Bronchial epithelial cell (primary cell): ENCODE results near the gene OLFML2A. TPM values are rescaled to one million over a fixed set of nuclear protein-coding genes. Genes with fewer than 3 reads are reported as not detected.

ENCODE experiments used
- DNase-seq: peaks from one replicate; pipeline ENCODE4 v3.0.0-alpha.2; 2010; ENCODE audit warnings: low read depth
- FAIRE-seq: peaks from 2 replicates; lab custom pipeline; 2011; peaks lifted over from hg19 to GRCh38; lab: Jason Lieb, UNC
- H3K27me3 ChIP-seq: 2 replicates; pipeline ENCODE4 v1.5.1; 2011; ENCODE audit warnings: low read length; ENCODE audit not compliant: control insufficient read depth, insufficient read depth
- H3K36me3 ChIP-seq: 2 replicates; pipeline ENCODE4 v1.5.1; 2011; ENCODE audit warnings: low read length; ENCODE audit not compliant: control insufficient read depth, insufficient read depth
- H3K4me3 ChIP-seq: 2 replicates; pipeline ENCODE4 v1.5.1; 2011; ENCODE audit warnings: mild to moderate bottlenecking, low read depth, low read length, control low read depth
- total RNA-seq: library from RNA; depleted of rRNA; stranded (reverse); fragments of >200 nt; gene quantifications from 2 replicates; pipeline ENCODE4 v1.2.1, GENCODE V29; 2014
- TF ChIP-seq, protein P1 (sequence below): IDR thresholded peaks from 2 replicates; pipeline ENCODE4 v1.5.1; 2011; ENCODE audit warnings: mild to moderate bottlenecking, moderate library complexity, low read length, control low read depth, inconsistent platforms; ENCODE audit not compliant: insufficient read depth, severe bottlenecking

The OLFML2A gene
- total RNA-seq, 1 donor from 2014 or later: 4.5 TPM

DNA sequence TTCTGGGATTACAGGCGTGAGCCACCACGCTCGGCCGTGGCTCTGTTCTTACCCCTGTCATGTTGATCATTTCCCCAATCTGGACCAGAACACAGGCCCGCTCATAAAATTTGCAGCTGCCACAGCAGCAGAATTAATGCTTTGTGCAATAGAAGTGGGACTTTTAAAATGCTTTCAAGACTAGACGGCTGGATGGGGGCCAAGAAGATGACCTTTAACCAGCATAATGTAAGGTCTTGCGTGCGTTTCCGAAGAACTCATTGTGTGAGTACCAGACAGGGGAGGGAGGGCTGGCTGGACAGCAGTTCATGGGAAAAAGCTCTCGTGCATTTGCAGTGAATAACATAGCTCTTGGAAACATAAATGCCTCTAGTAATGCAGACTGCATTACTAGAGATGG lies 72.9 kb downstream of the OLFML2A start:
- peak; percentile 23 for FAIRE-seq
- H3K36me3 ChIP-seq: no peaks in the 10 kb centered on the region
- TF ChIP-seq, protein P1, sequence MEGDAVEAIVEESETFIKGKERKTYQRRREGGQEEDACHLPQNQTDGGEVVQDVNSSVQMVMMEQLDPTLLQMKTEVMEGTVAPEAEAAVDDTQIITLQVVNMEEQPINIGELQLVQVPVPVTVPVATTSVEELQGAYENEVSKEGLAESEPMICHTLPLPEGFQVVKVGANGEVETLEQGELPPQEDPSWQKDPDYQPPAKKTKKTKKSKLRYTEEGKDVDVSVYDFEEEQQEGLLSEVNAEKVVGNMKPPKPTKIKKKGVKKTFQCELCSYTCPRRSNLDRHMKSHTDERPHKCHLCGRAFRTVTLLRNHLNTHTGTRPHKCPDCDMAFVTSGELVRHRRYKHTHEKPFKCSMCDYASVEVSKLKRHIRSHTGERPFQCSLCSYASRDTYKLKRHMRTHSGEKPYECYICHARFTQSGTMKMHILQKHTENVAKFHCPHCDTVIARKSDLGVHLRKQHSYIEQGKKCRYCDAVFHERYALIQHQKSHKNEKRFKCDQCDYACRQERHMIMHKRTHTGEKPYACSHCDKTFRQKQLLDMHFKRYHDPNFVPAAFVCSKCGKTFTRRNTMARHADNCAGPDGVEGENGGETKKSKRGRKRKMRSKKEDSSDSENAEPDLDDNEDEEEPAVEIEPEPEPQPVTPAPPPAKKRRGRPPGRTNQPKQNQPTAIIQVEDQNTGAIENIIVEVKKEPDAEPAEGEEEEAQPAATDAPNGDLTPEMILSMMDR: no peak
- no peaks in the 10 kb centered on the region for H3K27me3 ChIP-seq
- DNase-seq: no peak
- H3K4me3 ChIP-seq: no peak overlapping the region

DNA sequence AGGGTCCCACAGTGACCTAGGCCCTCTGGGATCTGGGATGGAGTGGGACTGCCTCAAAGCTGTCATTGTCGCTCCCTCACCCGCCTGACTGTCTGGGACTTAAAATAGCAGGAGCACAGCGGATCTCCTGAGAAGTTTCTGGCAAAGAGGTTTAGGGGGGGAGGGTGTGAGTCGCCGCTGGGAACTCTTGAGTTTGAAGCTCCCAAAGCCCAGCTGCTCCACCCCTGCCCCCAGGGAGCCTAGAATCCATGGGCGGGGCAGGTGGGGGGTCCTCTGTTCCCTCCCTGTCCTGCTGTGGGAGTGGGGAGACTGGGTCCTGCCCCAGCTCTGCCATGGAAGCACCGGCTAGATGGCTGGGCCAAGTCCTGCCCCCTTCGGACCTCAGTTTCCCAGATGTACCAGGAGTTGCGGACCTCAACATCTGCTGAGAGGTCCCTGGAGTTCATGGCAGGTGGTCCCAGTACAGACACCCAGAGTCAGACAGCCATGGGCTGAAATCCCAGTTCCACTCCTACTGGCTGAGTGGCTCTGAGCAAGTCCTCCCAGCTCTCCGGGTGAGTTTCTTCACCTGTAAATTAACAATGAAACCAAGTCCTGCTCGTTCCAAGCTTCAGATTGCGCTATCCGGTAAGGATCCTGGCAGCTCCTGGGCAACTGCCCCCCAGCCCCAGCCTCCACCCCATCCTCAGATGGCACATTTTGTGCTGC lies 75.3 kb downstream of the OLFML2A start:
- TF ChIP-seq, protein P1: no peak
- Histone ChIP-seq H3K27me3 (no peaks in the 10 kb centered on the region), H3K4me3 (no peak overlapping the region), H3K36me3 (peaks cover 1% of the 10 kb centered on the region)
- no peak for DNase-seq
- FAIRE-seq: no peak

DNA sequence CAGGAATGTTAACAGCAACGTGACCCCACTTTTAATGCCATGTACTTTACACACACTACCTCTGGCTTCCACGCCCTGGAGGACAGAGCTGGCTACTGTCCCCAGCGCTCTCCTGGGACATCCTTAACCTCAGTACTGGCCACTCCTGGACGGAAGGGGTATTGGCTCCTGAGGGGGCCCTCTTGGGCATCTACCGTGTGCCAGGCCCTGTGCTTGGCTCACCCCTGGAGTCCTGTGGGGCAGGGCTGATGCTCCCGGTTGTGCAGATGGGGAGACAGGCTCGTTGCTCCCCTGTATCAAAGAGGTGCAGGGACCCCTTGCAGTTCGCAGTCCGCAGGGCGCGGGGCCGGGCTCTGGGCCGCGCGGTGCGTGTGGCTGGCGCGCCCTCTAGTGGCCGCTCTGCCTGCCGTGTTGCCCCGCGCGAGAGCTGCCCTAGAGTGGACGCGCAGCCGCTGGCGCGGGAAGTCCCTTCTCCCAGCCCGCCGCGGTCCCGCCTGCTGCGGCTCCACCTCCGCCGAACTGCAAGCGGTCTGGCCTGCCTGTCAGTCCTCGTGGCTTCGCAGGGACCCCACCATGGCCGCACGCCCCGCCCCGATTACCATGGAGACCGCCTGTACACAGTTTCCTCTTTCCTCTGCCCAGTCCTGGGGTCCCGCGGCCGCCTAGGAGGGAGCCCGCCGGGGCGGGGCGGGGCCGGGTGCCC lies 76.0 kb downstream of the OLFML2A start, which contains the start of gene WDR38:
WDR38 (plus strand) TSS at position 632 of the 703 bp plus-strand sequence. CDS start 72 bp downstream, outside the sequence.
- peaks cover 8% of the 10 kb centered on the region for H3K36me3 ChIP-seq
- FAIRE-seq (no peak), DNase-seq (peak; percentile 50)
- H3K27me3 ChIP-seq: no peaks in the 10 kb centered on the region
- TF ChIP-seq, protein P1: peak; percentile 78
- H3K4me3 ChIP-seq: peak within 1 kb of the TSS; percentile 40

DNA sequence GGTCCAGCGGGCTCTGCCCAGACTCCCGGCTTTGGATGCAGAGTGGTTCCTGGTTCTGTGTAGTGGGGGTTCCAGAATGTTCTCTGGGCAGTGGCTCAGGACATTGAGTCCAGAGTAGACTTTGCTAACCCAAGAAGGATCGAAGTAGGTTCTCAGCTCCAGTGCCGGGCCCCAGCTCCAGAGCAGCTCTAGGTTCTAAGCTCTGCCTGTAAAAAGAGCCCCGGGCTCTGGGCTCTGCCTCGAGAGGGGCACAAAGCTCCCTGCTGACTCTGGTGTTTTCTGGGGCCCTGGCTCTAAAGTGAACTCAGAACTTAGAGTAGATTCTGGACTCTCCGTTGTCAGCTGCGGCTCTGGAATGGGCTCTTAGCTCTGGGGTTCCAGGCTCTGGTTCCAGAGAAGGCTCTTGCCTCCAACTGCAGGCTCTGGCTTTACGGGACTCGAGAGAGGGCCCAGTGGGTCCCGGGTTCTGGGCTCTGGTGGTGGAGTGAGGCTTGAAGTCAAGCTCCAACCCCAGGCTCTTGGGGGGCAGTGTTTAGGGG lies 76.7 kb downstream of the OLFML2A start:
- TF ChIP-seq, protein P1: no peak
- peak overlapping the region; percentile 40 for H3K4me3 ChIP-seq
- FAIRE-seq: no peak

DNA sequence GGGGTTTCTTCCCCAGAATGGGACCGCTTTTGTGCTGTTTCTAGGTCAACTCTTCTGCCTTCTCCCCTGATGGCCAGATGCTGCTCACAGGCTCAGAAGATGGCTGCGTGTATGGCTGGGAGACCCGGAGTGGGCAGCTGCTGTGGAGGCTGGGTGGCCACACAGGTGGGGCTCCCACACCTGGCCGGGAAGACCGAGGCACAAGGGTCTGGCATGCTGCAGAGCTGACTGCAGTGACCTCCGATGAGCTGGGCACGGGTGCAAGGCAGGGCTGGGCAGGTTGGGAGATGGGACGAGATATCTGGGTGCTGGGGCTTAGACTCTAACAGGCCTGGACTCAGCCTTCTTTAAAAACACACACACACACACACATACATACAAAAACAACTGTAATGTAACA lies 77.2 kb downstream of the OLFML2A start:
- no peaks in the 10 kb centered on the region for H3K27me3 ChIP-seq
- no peak overlapping the region for H3K4me3 ChIP-seq
- peaks cover 20% of the 10 kb centered on the region for H3K36me3 ChIP-seq
- FAIRE-seq (no peak), DNase-seq (no peak)
- TF ChIP-seq, protein P1: no peak

More for the DNA sequence above, 76.7 kb downstream of the OLFML2A start:
- no peaks in the 10 kb centered on the region for H3K27me3 ChIP-seq
- peaks cover 15% of the 10 kb centered on the region for H3K36me3 ChIP-seq
- DNase-seq: no peak
